Caki2 (cell line): Measurements from ENCODE around the gene AKAP12. TPM values are rescaled to one million over a fixed set of nuclear protein-coding genes. Genes with fewer than 3 reads are reported as not detected.
"Not testable (repeated sequence)": the region's sequence is repeated elsewhere in the genome, so short reads cannot be mapped to it uniquely, and the experiment has no call there.

ENCODE experiments used
- DNase-seq: peaks from one replicate; pipeline ENCODE4 v3.0.0-alpha.2; 2015; ENCODE audit warnings: low read depth
- in situ Hi-C: cut with HindIII; loops from 2 replicates; pipeline ENCODE4 v1.10.0; 2016; ENCODE audit warnings: low sequenced_read_pairs, low pct_unique_long_range_greater_than_20kb, mixed read lengths
- total RNA-seq: library from RNA; depleted of rRNA; stranded (reverse); fragments of >200 nt; shearing (Covaris generic); gene quantifications from 2 replicates; pipeline ENCODE4 v1.2.3, GENCODE V29; 2014; ENCODE audit warnings: low replicate concordance

Gene AKAP12
- total RNA-seq, 1 experiment from 2014 or later: 34.4 TPM

DNA sequence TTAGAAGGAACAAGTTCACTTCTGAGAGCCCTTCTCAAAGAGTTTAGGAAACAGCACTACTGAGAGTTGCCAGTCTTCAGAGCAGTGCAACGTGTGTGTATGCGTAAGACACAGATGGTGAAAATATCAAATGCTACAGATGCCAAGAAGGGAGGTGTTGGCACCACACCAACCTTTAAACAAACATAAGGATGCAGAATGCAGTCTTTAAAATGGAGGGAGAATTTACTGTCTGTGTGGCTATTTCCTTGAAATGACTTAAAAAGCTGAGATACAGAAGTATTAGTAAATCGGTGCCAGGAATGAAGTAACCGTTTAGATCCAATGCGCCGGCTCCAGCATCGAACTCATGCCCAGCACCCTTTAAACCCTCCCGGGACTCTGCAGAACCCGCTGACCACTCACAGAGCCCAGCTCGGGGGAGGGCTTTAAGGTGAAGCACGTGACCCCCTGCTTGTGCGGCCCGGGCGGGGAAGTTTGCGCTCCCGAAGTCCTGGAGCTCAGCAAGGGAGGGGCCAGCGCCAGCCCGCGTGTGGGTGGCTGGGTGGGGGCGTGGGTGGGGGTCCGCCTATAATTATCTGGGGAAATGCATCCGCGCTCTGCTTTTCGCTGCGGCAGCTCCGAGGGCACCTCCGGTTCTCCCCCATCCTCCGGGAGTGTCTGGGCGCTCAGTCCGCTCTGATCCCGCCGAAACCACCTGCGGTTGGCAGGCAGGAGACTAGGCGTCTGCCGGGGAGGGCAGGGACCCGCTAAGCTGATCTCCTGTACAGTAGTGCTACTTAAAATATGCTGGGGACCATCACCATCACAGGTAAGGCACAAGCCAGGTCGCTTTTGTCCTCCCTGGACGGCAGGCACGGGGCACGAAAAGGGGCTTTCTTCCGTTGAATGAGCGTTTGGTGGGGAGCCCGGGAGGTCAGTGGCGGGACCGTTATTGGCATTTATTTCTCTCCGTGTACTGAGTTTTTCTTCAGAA, 85.6 kb downstream of the AKAP12 start:
- in situ Hi-C loops: no loop called here
- DNase-seq: no peak

DNA sequence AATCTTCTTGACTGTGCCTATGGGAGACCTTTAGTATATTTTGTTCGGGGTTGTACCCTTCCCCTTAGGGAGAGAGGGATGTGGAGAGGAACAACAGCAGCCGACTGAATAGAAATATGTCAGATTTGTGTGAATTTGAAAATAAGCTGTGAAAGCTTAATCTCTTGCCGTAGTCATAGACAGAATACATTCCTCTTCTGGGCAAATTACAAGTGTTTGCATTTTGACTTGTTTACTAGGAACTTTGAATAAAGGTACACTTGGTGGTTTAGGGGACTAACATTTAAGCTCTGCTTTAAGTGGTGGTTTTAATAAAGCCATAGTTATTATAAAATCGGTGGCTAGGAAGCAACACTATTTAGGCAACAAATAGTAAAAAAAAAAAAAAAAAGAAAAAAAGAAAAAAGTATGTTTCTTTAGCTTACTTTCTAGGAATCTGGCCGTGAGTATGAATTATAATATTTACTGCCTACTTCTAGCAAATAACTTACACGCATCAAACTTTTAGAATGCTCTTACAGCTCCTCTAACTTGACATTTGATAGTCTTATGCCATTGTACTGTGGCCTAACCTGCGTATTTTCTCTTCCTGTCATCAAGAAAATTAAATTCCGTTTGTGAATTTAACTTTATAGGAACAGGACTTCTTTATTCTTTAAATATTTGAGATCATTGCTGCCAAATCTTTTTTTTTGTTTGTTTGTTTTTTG, 86.5 kb downstream of the AKAP12 start:
- in situ Hi-C loops: no loop called here
- DNase-seq: no peak

- in situ Hi-C loops: no loop called here
- DNase-seq: no peak
Observed at GRCh38 chr6:151327101-151327500, 87.3 kb downstream of the AKAP12 start.

DNA sequence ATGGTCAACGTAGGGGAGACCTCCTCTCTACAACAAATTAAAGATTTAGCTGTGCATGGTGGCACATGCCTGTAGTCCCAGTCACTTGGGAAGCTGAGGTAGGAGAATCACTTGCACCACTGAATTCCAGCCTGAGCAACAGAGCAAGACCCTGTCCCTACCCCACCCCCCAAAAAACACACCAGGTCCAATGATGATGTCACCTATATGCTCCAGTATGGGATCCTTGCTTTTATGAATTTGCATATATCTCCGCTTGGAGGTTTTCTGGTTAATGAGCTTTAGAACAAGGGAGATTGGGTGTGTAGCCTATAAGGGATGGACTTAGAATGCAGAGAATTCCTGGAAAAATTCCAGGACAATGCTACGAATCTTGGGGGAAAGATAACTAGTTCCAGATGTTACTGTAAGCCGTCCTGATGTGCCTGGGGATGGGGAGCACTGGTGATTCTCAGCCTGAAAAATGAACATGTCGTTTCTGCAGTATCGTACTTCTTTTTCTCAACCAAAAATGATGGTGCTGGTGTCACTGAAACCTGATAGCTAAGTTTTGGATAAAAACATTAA, 90.4 kb downstream of the AKAP12 start:
- in situ Hi-C loops: no loop called here
- no peak for DNase-seq

- no peak for DNase-seq
- in situ Hi-C loops: no loop called here
Observed at GRCh38 chr6:151335930-151336329, 96.2 kb downstream of the AKAP12 start.

- in situ Hi-C loops: no loop called here
- no peak for DNase-seq
Observed at GRCh38 chr6:151338651-151339200, 99.0 kb downstream of the AKAP12 start.

GRCh38 chr6:151339369-151339768, 99.6 kb downstream of the AKAP12 start:
- in situ Hi-C loops: no loop called here
- no peak for DNase-seq

DNA sequence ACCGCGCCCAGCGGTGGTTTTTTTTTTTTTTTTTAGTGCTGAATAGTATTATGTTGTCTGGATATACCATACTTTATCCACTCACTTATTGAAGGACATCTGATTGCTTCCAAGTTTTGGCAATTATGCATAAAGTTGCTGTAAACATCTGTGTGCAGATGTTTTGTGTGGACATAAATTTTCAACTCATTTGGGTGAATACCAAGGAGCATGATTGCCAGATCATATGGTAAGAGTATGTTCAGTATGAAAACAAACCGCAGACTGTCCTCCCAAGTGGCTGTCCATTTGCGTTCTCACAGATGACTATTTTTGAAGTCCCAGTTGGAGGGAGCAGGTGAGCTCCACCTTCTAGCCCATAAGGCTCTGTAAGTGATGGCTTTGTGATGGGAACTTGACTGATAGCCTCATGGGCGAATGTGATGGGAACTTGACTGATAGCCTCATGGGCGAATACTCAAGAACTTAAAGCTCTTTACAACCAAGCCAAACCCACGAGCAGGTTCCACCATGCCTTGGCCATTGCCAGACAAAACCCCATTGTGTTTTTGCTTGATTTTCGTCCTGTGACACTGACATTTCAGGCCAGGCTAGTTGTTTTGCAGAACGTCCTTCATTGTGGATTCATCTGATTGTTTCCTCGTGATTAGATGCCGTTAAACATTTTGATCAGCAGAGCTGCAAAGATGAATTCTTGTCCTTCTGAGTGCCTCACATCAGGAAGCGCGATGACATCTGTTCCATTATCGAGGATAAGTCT, 100.6 kb downstream of the AKAP12 start:
- in situ Hi-C loops: no loop called here
- DNase-seq: no peak

- in situ Hi-C loops: no loop called here
- no peak for DNase-seq
Observed at GRCh38 chr6:151341476-151342195, 101.9 kb downstream of the AKAP12 start.

GRCh38 chr6:151342750-151343149, 103.0 kb downstream of the AKAP12 start:
- in situ Hi-C loops, DNase-seq: not testable (repeated sequence)

GRCh38 chr6:151349651-151350270, 110.0 kb downstream of the AKAP12 start:
- in situ Hi-C loops: no loop called here
- DNase-seq: no peak

- DNase-seq: no peak
- in situ Hi-C loops: no loop called here
Observed at GRCh38 chr6:151350442-151351145, 110.8 kb downstream of the AKAP12 start.

DNA sequence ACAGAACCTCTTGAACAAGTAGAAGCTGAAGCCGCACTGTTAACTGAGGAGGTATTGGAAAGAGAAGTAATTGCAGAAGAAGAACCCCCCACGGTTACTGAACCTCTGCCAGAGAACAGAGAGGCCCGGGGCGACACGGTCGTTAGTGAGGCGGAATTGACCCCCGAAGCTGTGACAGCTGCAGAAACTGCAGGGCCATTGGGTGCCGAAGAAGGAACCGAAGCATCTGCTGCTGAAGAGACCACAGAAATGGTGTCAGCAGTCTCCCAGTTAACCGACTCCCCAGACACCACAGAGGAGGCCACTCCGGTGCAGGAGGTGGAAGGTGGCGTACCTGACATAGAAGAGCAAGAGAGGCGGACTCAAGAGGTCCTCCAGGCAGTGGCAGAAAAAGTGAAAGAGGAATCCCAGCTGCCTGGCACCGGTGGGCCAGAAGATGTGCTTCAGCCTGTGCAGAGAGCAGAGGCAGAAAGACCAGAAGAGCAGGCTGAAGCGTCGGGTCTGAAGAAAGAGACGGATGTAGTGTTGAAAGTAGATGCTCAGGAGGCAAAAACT, 111.5 kb downstream of the AKAP12 start:
- DNase-seq: no peak
- in situ Hi-C loops: no loop called here

GRCh38 chr6:151351731-151352130, 112.0 kb downstream of the AKAP12 start:
- in situ Hi-C loops: no loop called here
- no peak for DNase-seq

GRCh38 chr6:151352410-151353396, 112.9 kb downstream of the AKAP12 start:
- DNase-seq: no peak
- in situ Hi-C loops: no loop called here
